ENCODE measurements around the gene FERMT1. TPM values are rescaled to one million over a fixed set of nuclear protein-coding genes. Genes with fewer than 3 reads are reported as not detected.
"Not testable (repeated sequence)": the region's sequence is repeated elsewhere in the genome, so short reads cannot be mapped to it uniquely, and the experiment has no call there.

FERMT1 gene
- polyA plus RNA-seq, 3 donors, result not detected

GRCh38 chr20:6034134-6034969, 88.5 kb downstream of the FERMT1 start:
- H3K4me3 ChIP-seq (replicated peaks in 1 of 3; ENCODE audit: low read depth in 2 of 3, low read length in 3 of 3), result no peak overlapping the region
- H4K20me1 ChIP-seq (ENCODE audit: insufficient read depth, low read length), result peaks cover 31% of the 10 kb centered on the region
- peak overlapping the region in 1 of 2 donors; percentile 45 for H3K27ac ChIP-seq (ENCODE audit: low read depth in 1 of 2, low read length in 2 of 2)
- H3K36me3 ChIP-seq (replicated peaks in 1 of 2; ENCODE audit: control insufficient read depth in 1 of 2, insufficient read depth in 2 of 2, low read length in 2 of 2), result peaks cover 70 to 90% of the 10 kb centered on the region in 2 donors
- H3K4me1 ChIP-seq (ENCODE audit: control insufficient read depth in 1 of 2, insufficient read depth in 2 of 2, low read length in 2 of 2), result no peaks in the 10 kb centered on the region
- TF ChIP-seq CTCF (IDR thresholded peaks at IDR 0.05), result no peak
- H3K27me3 ChIP-seq (ENCODE audit: control insufficient read depth in 2 of 2, insufficient read depth in 2 of 2, low read length in 2 of 2), result no peaks in the 10 kb centered on the region
- Mint-ChIP-seq H3K36me3 (peaks cover 66 to 87% of the 10 kb centered on the region in 2 donors), H3K27ac (peak overlapping the region in 4 of 7 donors; percentile 8 to 54 (median 32)), H3K27me3 (ENCODE audit: low read depth in 3 of 3) (peaks cover 0 to 1% (median 0%) of the 10 kb centered on the region in 3 donors), H3K9me3 (peaks cover 0 to 1% (median 0%) of the 10 kb centered on the region in 7 donors), H3K4me3 (no peak overlapping the region), H3K4me1 (peaks cover 14% of the 10 kb centered on the region)
- DNase-seq, result no peak
- H3K79me2 ChIP-seq (ENCODE audit: insufficient read depth, low read length), result no peaks in the 10 kb centered on the region
- no peak overlapping the region for H3K4me2 ChIP-seq (replicated peaks; ENCODE audit: extremely low read depth, low read length, poor library complexity, severe bottlenecking)
- H3K9ac ChIP-seq (ENCODE audit: insufficient read depth, low read length, poor library complexity, severe bottlenecking), result no peak overlapping the region
- intact Hi-C loops (cut with micrococcal nuclease), result no loop called here
- H2AFZ ChIP-seq (ENCODE audit: insufficient read depth, low read depth, low read length, poor library complexity, severe bottlenecking), result no peak overlapping the region
- WGBS (ENCODE audit: insufficient coverage), result 25% methylated on average over 2 of the region's 2 CpGs
- no peaks in the 10 kb centered on the region for H3K9me3 ChIP-seq (replicated peaks in 1 of 2; ENCODE audit: control insufficient read depth in 1 of 2, insufficient read depth in 1 of 2, low read length in 2 of 2)

GRCh38 chr20:6032907-6033306, 89.9 kb downstream of the FERMT1 start:
- Mint-ChIP-seq H3K36me3 (peaks cover 55 to 83% of the 10 kb centered on the region in 2 donors), H3K4me1 (peaks cover 16% of the 10 kb centered on the region), H3K27ac (peak overlapping the region in 1 of 7 donors; percentile 54)
- H3K4me3 Mint-ChIP-seq; H2AFZ ChIP-seq (ENCODE audit: insufficient read depth, low read depth, low read length, poor library complexity, severe bottlenecking); H3K9me3 ChIP-seq (replicated peaks in 1 of 2; ENCODE audit: control insufficient read depth in 1 of 2, insufficient read depth in 1 of 2, low read length in 2 of 2); H3K4me3 ChIP-seq (replicated peaks in 1 of 3; ENCODE audit: low read depth in 2 of 3, low read length in 3 of 3); H3K27me3 ChIP-seq (ENCODE audit: control insufficient read depth in 2 of 2, insufficient read depth in 2 of 2, low read length in 2 of 2); H3K4me1 ChIP-seq (ENCODE audit: control insufficient read depth in 1 of 2, insufficient read depth in 2 of 2, low read length in 2 of 2); H3K27ac ChIP-seq (ENCODE audit: low read depth in 1 of 2, low read length in 2 of 2); H3K4me2 ChIP-seq (replicated peaks; ENCODE audit: extremely low read depth, low read length, poor library complexity, severe bottlenecking); DNase-seq; H3K9ac ChIP-seq (ENCODE audit: insufficient read depth, low read length, poor library complexity, severe bottlenecking); H3K27me3 Mint-ChIP-seq (ENCODE audit: low read depth in 3 of 3); intact Hi-C loops (cut with micrococcal nuclease); H3K79me2 ChIP-seq (ENCODE audit: insufficient read depth, low read length); H3K9me3 Mint-ChIP-seq: not testable (repeated sequence)
- H4K20me1 ChIP-seq (ENCODE audit: insufficient read depth, low read length), result peaks cover 33% of the 10 kb centered on the region
- peaks cover 61 to 87% of the 10 kb centered on the region in 2 donors for H3K36me3 ChIP-seq (replicated peaks in 1 of 2; ENCODE audit: control insufficient read depth in 1 of 2, insufficient read depth in 2 of 2, low read length in 2 of 2)
- WGBS (ENCODE audit: insufficient coverage), result 100% methylated on average over 3 of the region's 8 CpGs
